Coronary artery (tissue), 2 donors: ENCODE data around the gene GALM.

ENCODE experiments used
- DNase-seq: peaks from one replicate; pipeline ENCODE4 v3.0.0-alpha.2; 2017; ENCODE audit warnings: low spot score
- H3K27ac ChIP-seq, 2 donors: fragments of 200-600 bp; sonication (generic); one replicate each; pipeline ENCODE4 v1.5.1; 2016 to 2019
- H3K4me3 ChIP-seq: fragments of 200-600 bp; sonication (generic); 2 replicates; pipeline ENCODE4 v1.5.1; 2016; ENCODE audit warnings: mild to moderate bottlenecking, moderate library complexity
- CTCF ChIP-seq: fragments of 200-600 bp; sonication (generic); IDR thresholded peaks from one replicate; pipeline ENCODE4 v1.5.1; 2019; ENCODE audit warnings: antibody characterized with exemption

Gene GALM

GRCh38 chr2:38650012-38650411 lies 15.9 kb upstream of the GALM start:
- no peak overlapping the region for H3K4me3 ChIP-seq
- TF ChIP-seq CTCF: no peak
- no peak overlapping the region for H3K27ac ChIP-seq
- no peak for DNase-seq

- no peak for TF ChIP-seq CTCF
- no peak overlapping the region for H3K4me3 ChIP-seq
- H3K27ac ChIP-seq: no peak overlapping the region
- DNase-seq: no peak
Observed at GRCh38 chr2:38650717-38651116, 15.2 kb upstream of the GALM start.

GRCh38 chr2:38652431-38653273 lies 13.3 kb upstream of the GALM start:
- no peak for TF ChIP-seq CTCF
- Histone ChIP-seq H3K27ac (no peak overlapping the region), H3K4me3 (no peak overlapping the region)
- DNase-seq: no peak

- Histone ChIP-seq H3K27ac (no peak overlapping the region), H3K4me3 (no peak overlapping the region)
- no peak for DNase-seq
- no peak for TF ChIP-seq CTCF
Observed at GRCh38 chr2:38653380-38653714, 12.6 kb upstream of the GALM start.

GRCh38 chr2:38653715-38654527 lies 12.0 kb upstream of the GALM start:
- no peak for DNase-seq
- Histone ChIP-seq H3K4me3 (no peak overlapping the region), H3K27ac (peak overlapping the region in 1 of 2 donors; percentile 6)
- TF ChIP-seq CTCF: no peak

- Histone ChIP-seq H3K4me3 (no peak overlapping the region), H3K27ac (peak overlapping the region in 1 of 2 donors; percentile 6)
- TF ChIP-seq CTCF: no peak
- DNase-seq: no peak
Observed at GRCh38 chr2:38654528-38655381, 11.2 kb upstream of the GALM start.
